Endothelial cell of umbilical vein (primary cell): Measurements from ENCODE around the gene MRPL48. TPM values are rescaled to one million over a fixed set of nuclear protein-coding genes. Genes with fewer than 3 reads are reported as not detected.

Experiments
- BruUV-seq: library from RNA; stranded (reverse); fragments of 400-500 nt; replicated peaks from 2 replicates; lab custom pipeline; 2021; lab: Mats Ljungman, UMichigan
- CTCF ChIA-PET: fragments of 300-600, 350-600 bp; sonication (Branson Sonifier 250); formaldehyde crosslinking; loops from one replicate; lab custom pipeline; 2021; ENCODE audit warnings: antibody characterized with exemption, inconsistent platforms; lab: Charles Lee
- POLR2A ChIA-PET: fragments of 300-600, 350-600 bp; sonication (Branson Sonifier 250); formaldehyde crosslinking; loops from one replicate; lab custom pipeline; 2021; ENCODE audit warnings: antibody characterized with exemption, inconsistent platforms; lab: Charles Lee
- DNase-seq: peaks from one replicate; pipeline ENCODE4 v3.0.0-alpha.2; 2011; ENCODE audit warnings: low read depth, low spot score
- FAIRE-seq: peaks from 2 replicates; lab custom pipeline; 2011; peaks lifted over from hg19 to GRCh38; lab: Jason Lieb, UNC
- H2AFZ ChIP-seq: 2 replicates; pipeline ENCODE4 v1.6.0; 2012; ENCODE audit warnings: low read depth, low read length, control low read depth, inconsistent platforms
- H3K27ac ChIP-seq: 2 replicates; pipeline ENCODE4 v1.5.1; 2011; ENCODE audit warnings: low read depth, mild to moderate bottlenecking, control low read depth, low read length, moderate library complexity; ENCODE audit not compliant: insufficient read depth
- H3K27me3 ChIP-seq, 2 experiments: 2 replicates each; pipeline versions ENCODE4 v1.6.0 to v1.6.1; 2011; ENCODE audit warnings: low read length in 2 of 2, mixed read lengths in 1 of 2; ENCODE audit not compliant: control insufficient read depth in 2 of 2, insufficient read depth in 2 of 2
- H3K36me3 ChIP-seq, 2 experiments: 2 replicates in 1 of 2; 3 replicates in 1 of 2; pipeline ENCODE4 v1.5.1; 2011; ENCODE audit warnings: low read length in 2 of 2, mild to moderate bottlenecking in 1 of 2, moderate library complexity in 1 of 2; ENCODE audit not compliant: control insufficient read depth in 2 of 2, insufficient read depth in 2 of 2; ENCODE audit errors: extremely low read depth in 1 of 2
- H3K4me1 ChIP-seq: 3 replicates; pipeline ENCODE4 v1.5.1; 2011; ENCODE audit warnings: mild to moderate bottlenecking, low read length; ENCODE audit not compliant: control insufficient read depth, insufficient read depth; ENCODE audit errors: extremely low read depth
- H3K4me2 ChIP-seq: 2 replicates; pipeline ENCODE4 v1.6.1; 2011; ENCODE audit warnings: low read length, control low read depth, mixed read lengths; ENCODE audit not compliant: insufficient read depth
- H3K4me3 ChIP-seq, 3 experiments: fragments of 200-600 bp in 1 of 3; sonication (generic), shearing (Covaris generic) in 1 of 3; replicated peaks in 1 of 3; 2 replicates each; pipeline ENCODE4 v1.5.1; 2011 to 2016; ENCODE audit warnings: control low read depth in 3 of 3, low read length in 3 of 3, mild to moderate bottlenecking in 2 of 3, inconsistent platforms in 1 of 3, low read depth in 1 of 3, moderate library complexity in 1 of 3; ENCODE audit not compliant: insufficient read depth in 1 of 3
- H3K79me2 ChIP-seq: 2 replicates; pipeline ENCODE4 v1.6.0; 2012; ENCODE audit warnings: low read length, inconsistent platforms; ENCODE audit not compliant: control insufficient read depth, insufficient read depth
- H3K9ac ChIP-seq: replicated peaks from 2 replicates; pipeline ENCODE3; 2011; ENCODE audit warnings: low read length, control low read depth; ENCODE audit not compliant: insufficient read depth; ENCODE audit errors: extremely low read depth
- H3K9me1 ChIP-seq: replicated peaks from 3 replicates; pipeline ENCODE4 v1.6.0; 2011; ENCODE audit warnings: mild to moderate bottlenecking, low read length; ENCODE audit not compliant: control insufficient read depth, insufficient read depth; ENCODE audit errors: extremely low read depth
- H3K9me3 ChIP-seq: replicated peaks from 2 replicates; pipeline ENCODE4 v1.5.1; 2012; ENCODE audit warnings: low read length, inconsistent platforms; ENCODE audit not compliant: control insufficient read depth, insufficient read depth
- H4K20me1 ChIP-seq: replicated peaks from 2 replicates; pipeline ENCODE3; 2011; ENCODE audit warnings: mild to moderate bottlenecking, low read length; ENCODE audit not compliant: control insufficient read depth, insufficient read depth; ENCODE audit errors: extremely low read depth
- dilution Hi-C: fragments of 300-500 bp; cut with MboI; formaldehyde crosslinking; loops from one replicate; pipeline ENCODE4 v1.15.0; 2019; ENCODE audit warnings: low sequenced_read_pairs; ENCODE audit not compliant: extremely low pct_ligation_motif_present
- intact Hi-C: fragments of 100-400 bp; cut with micrococcal nuclease; formaldehyde crosslinking; loops from one replicate; pipeline ENCODE4 v1.10.0; 2022
- polyA plus RNA-seq, 4 experiments: library from polyadenylated mRNA; depleted of rRNA in 3 of 4; stranded (reverse) in 3 of 4; unstranded in 1 of 4; fragments of >200 nt; gene quantifications; 2 replicates each; pipeline versions ENCODE4 v1.2.1 to v1.2.3, GENCODE V29; 2011 to 2012; ENCODE audit warnings: missing spikeins in 1 of 4
- total RNA-seq: library from RNA; stranded (reverse); gene quantifications from 2 replicates; pipeline ENCODE4 v1.2.3, GENCODE V29; 2021
- TF ChIP-seq, protein P1 (sequence below), 2 donors: IDR thresholded peaks; 1 replicate in 1 of 2; 2 replicates in 1 of 2; pipeline ENCODE4 v1.5.1; 2011; ENCODE audit warnings: low read length in 2 of 2, mild to moderate bottlenecking in 2 of 2, moderate library complexity in 2 of 2, control low read depth in 1 of 2, inconsistent platforms in 1 of 2, low read depth in 1 of 2; ENCODE audit not compliant: insufficient read depth in 1 of 2; ENCODE audit errors: extremely low read depth in 1 of 2

Gene MRPL48
- total and polyA plus RNA-seq, 2 donors (not counting 3 experiments of a cell fraction or from before 2014, with no cell fraction given) = 25.0 to 38.3 TPM

DNA sequence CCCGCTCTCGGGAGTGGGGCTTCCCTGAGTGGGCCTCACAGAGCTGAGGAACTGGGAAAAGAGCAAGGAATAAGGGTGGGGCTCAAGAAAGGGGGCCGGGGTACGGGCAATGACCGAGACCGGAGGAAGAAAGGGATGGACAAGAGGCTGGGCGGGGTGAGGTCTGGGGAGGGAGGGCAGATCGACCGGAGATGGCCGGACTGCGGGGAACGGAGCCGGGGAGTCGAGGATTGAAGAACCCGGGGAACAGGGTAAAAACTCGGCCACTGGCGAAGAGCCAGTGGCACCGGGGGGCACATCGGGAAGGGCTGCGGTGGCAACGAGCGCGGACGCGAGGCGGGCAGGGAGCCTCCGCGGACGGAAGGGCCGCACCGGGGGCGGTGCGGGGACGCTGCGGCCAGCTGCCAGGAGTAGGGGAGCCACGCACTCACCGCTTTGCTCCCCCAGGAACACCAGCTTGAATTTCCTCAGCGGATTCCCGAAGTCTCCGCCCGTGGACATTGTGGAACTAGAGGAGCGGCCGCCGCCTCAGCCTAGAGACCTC lies 27.5 kb upstream of the MRPL48 start:
- peaks cover 19% of the 10 kb centered on the region for H4K20me1 ChIP-seq
- peak overlapping the region; percentile 85 to 95 (median 89) for H3K4me3 ChIP-seq
- peaks cover 0 to under 1% of the 10 kb centered on the region in 2 experiments for H3K27me3 ChIP-seq
- peak overlapping the region; percentile 64 for H3K27ac ChIP-seq
- peaks cover 55% of the 10 kb centered on the region for H3K79me2 ChIP-seq
- H3K9ac ChIP-seq = peak overlapping the region; percentile 78
- peak overlapping the region; percentile 74 for H2AFZ ChIP-seq
- POLR2A ChIA-PET = interaction anchor here (0.6 to 2.2 kb wide), 3 partner anchors 7 to 303 kb away, joined by 3 to 39 read pairs (median 5); no protein-coding TSS in a partner anchor
- intact Hi-C loops (loop anchor here (5.0 to 10.0 kb wide), 2 partner anchors 117 to 175 kb away; partner anchors contain the start of genes COA4 and PAAF1), dilution Hi-C loops (no loop called here)
- BruUV-seq = no TSS peak
- H3K36me3 ChIP-seq = peaks cover 0 to 5% of the 10 kb centered on the region in 2 experiments
- H3K9me3 ChIP-seq = no peaks in the 10 kb centered on the region
- TF ChIP-seq, protein P1, sequence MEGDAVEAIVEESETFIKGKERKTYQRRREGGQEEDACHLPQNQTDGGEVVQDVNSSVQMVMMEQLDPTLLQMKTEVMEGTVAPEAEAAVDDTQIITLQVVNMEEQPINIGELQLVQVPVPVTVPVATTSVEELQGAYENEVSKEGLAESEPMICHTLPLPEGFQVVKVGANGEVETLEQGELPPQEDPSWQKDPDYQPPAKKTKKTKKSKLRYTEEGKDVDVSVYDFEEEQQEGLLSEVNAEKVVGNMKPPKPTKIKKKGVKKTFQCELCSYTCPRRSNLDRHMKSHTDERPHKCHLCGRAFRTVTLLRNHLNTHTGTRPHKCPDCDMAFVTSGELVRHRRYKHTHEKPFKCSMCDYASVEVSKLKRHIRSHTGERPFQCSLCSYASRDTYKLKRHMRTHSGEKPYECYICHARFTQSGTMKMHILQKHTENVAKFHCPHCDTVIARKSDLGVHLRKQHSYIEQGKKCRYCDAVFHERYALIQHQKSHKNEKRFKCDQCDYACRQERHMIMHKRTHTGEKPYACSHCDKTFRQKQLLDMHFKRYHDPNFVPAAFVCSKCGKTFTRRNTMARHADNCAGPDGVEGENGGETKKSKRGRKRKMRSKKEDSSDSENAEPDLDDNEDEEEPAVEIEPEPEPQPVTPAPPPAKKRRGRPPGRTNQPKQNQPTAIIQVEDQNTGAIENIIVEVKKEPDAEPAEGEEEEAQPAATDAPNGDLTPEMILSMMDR (IDR thresholded peaks at IDR 0.05; ENCODE audit: extremely low read depth in 1 of 2, insufficient read depth in 1 of 2, low read depth in 1 of 2, low read length in 2 of 2) = no peak
- DNase-seq = peak; percentile 49
- CTCF ChIA-PET = interaction anchor here (1.2 to 1.8 kb wide), 4 partner anchors 19 to 171 kb away, joined by 4 to 22 read pairs (median 6); partner anchors contain the start of gene MRPL48
- FAIRE-seq = no peak
- no peaks in the 10 kb centered on the region for H3K9me1 ChIP-seq
- H3K4me2 ChIP-seq = peak overlapping the region; percentile 98
- peaks cover 19% of the 10 kb centered on the region for H3K4me1 ChIP-seq
